IMR-90 (cell line): ENCODE results near the gene BRI3BP. TPM values are rescaled to one million over a fixed set of nuclear protein-coding genes. Genes with fewer than 3 reads are reported as not detected.

Experiments used
- ATAC-seq: fragments of 200-7000 bp; cut with Tn5 transposase; 2 replicates; pipeline ENCODE4 v1.9.1; 2020; ENCODE audit warnings: low read depth, mild to moderate bottlenecking, moderate library complexity
- BruUV-seq: library from RNA; stranded (reverse); fragments of 400-500 nt; replicated peaks from 2 replicates; lab custom pipeline; 2021; lab: Mats Ljungman, UMichigan
- CTCF ChIA-PET: fragments of 300-600 bp; formaldehyde crosslinking; extraction: SDS; loops from one replicate; lab custom pipeline; 2021; ENCODE audit warnings: antibody characterized with exemption; lab: Yijun Ruan, JAX
- POLR2A ChIA-PET: fragments of 300-600 bp; sonication (Branson Sonifier 250); formaldehyde crosslinking; loops from one replicate; lab custom pipeline; 2022; ENCODE audit warnings: antibody characterized with exemption; ENCODE audit not compliant: unreplicated experiment; lab: Charles Lee
- DNase-seq: peaks from one replicate; pipeline ENCODE4 v3.0.0; 2013
- H2AFZ ChIP-seq: replicated peaks from 2 replicates; pipeline ENCODE3; 2013; ENCODE audit warnings: low read length, mild to moderate bottlenecking; ENCODE audit not compliant: poor library complexity
- H2AK5ac ChIP-seq: 2 replicates; pipeline ENCODE4 v1.6.1; 2013; ENCODE audit warnings: low read depth, low read length, inconsistent platforms
- H2AK9ac ChIP-seq: replicated peaks from 2 replicates; pipeline ENCODE3; 2013; ENCODE audit warnings: mild to moderate bottlenecking, low read depth, low read length, moderate library complexity; ENCODE audit not compliant: poor library complexity
- H2BK120ac ChIP-seq: 2 replicates; pipeline ENCODE4 v1.6.1; 2013; ENCODE audit warnings: low read depth, low read length, inconsistent platforms
- H2BK15ac ChIP-seq: 3 replicates; pipeline ENCODE4 v1.6.1; 2013; ENCODE audit warnings: low read depth, low read length, inconsistent platforms
- H2BK20ac ChIP-seq: 2 replicates; pipeline ENCODE4 v1.6.1; 2013; ENCODE audit warnings: low read depth, mild to moderate bottlenecking, inconsistent platforms, low read length, moderate library complexity
- H2BK5ac ChIP-seq: 2 replicates; pipeline ENCODE4 v1.6.1; 2013; ENCODE audit warnings: mild to moderate bottlenecking, low read depth, low read length, inconsistent platforms; ENCODE audit not compliant: poor library complexity, severe bottlenecking
- H3K14ac ChIP-seq: replicated peaks from 2 replicates; pipeline ENCODE4 v1.6.1; 2013; ENCODE audit warnings: low read depth, low read length, inconsistent platforms
- H3K18ac ChIP-seq: 2 replicates; pipeline ENCODE4 v1.6.1; 2013; ENCODE audit warnings: low read depth, low read length, control low read depth
- H3K23ac ChIP-seq: 2 replicates; pipeline ENCODE4 v1.6.1; 2013; ENCODE audit warnings: low read depth, low read length, inconsistent platforms
- H3K27ac ChIP-seq: 2 replicates; pipeline ENCODE4 v1.5.1; 2013; ENCODE audit warnings: mild to moderate bottlenecking, control low read depth, low read length; ENCODE audit not compliant: insufficient read depth
- H3K27me3 ChIP-seq: 2 replicates; pipeline ENCODE4 v1.6.1; 2013; ENCODE audit warnings: low read length; ENCODE audit not compliant: control insufficient read depth, insufficient read depth
- H3K36me3 ChIP-seq: 2 replicates; pipeline ENCODE4 v1.6.1; 2013; ENCODE audit warnings: low read length, mixed read lengths; ENCODE audit not compliant: control insufficient read depth, insufficient read depth
- H3K4ac ChIP-seq: 2 replicates; pipeline ENCODE4 v1.6.1; 2013; ENCODE audit warnings: low read depth, low read length, inconsistent platforms
- H3K4me1 ChIP-seq: 2 replicates; pipeline ENCODE4 v1.6.1; 2013; ENCODE audit warnings: low read length, mixed read lengths; ENCODE audit not compliant: control insufficient read depth, insufficient read depth
- H3K4me2 ChIP-seq: 2 replicates; pipeline ENCODE4 v1.6.1; 2013; ENCODE audit warnings: low read depth, mild to moderate bottlenecking, control low read depth, low read length, moderate library complexity
- H3K4me3 ChIP-seq: 2 replicates; pipeline ENCODE4 v1.5.1; 2013; ENCODE audit warnings: low read depth, mild to moderate bottlenecking, control low read depth, low read length, moderate library complexity; ENCODE audit not compliant: insufficient read depth
- H3K56ac ChIP-seq: 2 replicates; pipeline ENCODE4 v1.6.1; 2013; ENCODE audit warnings: low read length, inconsistent platforms; ENCODE audit not compliant: insufficient read depth; ENCODE audit errors: extremely low read depth
- H3K79me1 ChIP-seq, 2 experiments: 2 replicates each; pipeline ENCODE4 v1.6.1; 2013; ENCODE audit warnings: low read length in 2 of 2, inconsistent platforms in 1 of 2, low read depth in 1 of 2
- H3K9ac ChIP-seq: 2 replicates; pipeline ENCODE4 v1.6.1; 2013; ENCODE audit warnings: low read depth, low read length, control low read depth
- H3K9me1 ChIP-seq: 2 replicates; pipeline ENCODE4 v1.6.1; 2013; ENCODE audit warnings: low read length, inconsistent platforms; ENCODE audit not compliant: insufficient read depth
- H3K9me3 ChIP-seq: 2 replicates; pipeline ENCODE4 v1.6.1; 2013; ENCODE audit warnings: low read length; ENCODE audit not compliant: control insufficient read depth, insufficient read depth
- H4K20me1 ChIP-seq: 2 replicates; pipeline ENCODE4 v1.6.1; 2013; ENCODE audit warnings: low read length, inconsistent platforms; ENCODE audit not compliant: insufficient read depth
- H4K5ac ChIP-seq: 2 replicates; pipeline ENCODE4 v1.6.1; 2013; ENCODE audit warnings: mild to moderate bottlenecking, low read depth, low read length, control low read depth
- H4K8ac ChIP-seq, 2 experiments: 2 replicates each; pipeline ENCODE4 v1.6.1; 2013; ENCODE audit warnings: low read depth in 2 of 2, low read length in 2 of 2, control low read depth in 1 of 2, inconsistent platforms in 1 of 2
- H4K91ac ChIP-seq: 2 replicates; pipeline ENCODE4 v1.6.1; 2013; ENCODE audit warnings: low read depth, low read length, inconsistent platforms; ENCODE audit not compliant: insufficient read depth
- BHLHE40 ChIP-seq: fragments of 150-350 bp; IDR thresholded peaks from 2 replicates; pipeline ENCODE4 v1.6.1; 2016; ENCODE audit warnings: mild to moderate bottlenecking, low read depth, low read length
- CEBPB ChIP-seq: IDR thresholded peaks from 2 replicates; pipeline ENCODE4 v1.6.1; 2012; ENCODE audit warnings: low read depth, low read length, improper control_type of control experiment
- CHD1 ChIP-seq: IDR thresholded peaks from 2 replicates; pipeline ENCODE4 v1.6.1; 2012; ENCODE audit warnings: low read depth, low read length, improper control_type of control experiment
- CTCF ChIP-seq: conservative IDR thresholded peaks from 2 replicates; pipeline ENCODE4 v1.5.1; 2012; ENCODE audit warnings: mild to moderate bottlenecking, low read depth, low read length, improper control_type of control experiment
- ELK1 ChIP-seq: fragments of 150-350 bp; IDR thresholded peaks from 2 replicates; pipeline ENCODE4 v1.6.1; 2016; ENCODE audit warnings: low read depth, mild to moderate bottlenecking, low read length, moderate library complexity, borderline replicate concordance
- FOS ChIP-seq: fragments of 150-350 bp; IDR thresholded peaks from 2 replicates; pipeline ENCODE4 v1.6.1; 2016; ENCODE audit warnings: low read depth, low read length
- MAFK ChIP-seq: IDR thresholded peaks from 2 replicates; pipeline ENCODE4 v1.6.1; 2012; ENCODE audit warnings: low read depth, low read length, improper control_type of control experiment
- MAZ ChIP-seq: IDR thresholded peaks from 2 replicates; pipeline ENCODE4 v1.6.1; 2012; ENCODE audit warnings: low read depth, mild to moderate bottlenecking, low read length, improper control_type of control experiment, moderate library complexity, borderline replicate concordance
- MXI1 ChIP-seq: IDR thresholded peaks from 2 replicates; pipeline ENCODE4 v1.6.1; 2012; ENCODE audit warnings: low read depth, mild to moderate bottlenecking, low read length, moderate library complexity, borderline replicate concordance
- NFE2L2 ChIP-seq: fragments of 150-350 bp; IDR thresholded peaks from 2 replicates; pipeline ENCODE4 v1.6.1; 2016; ENCODE audit warnings: low read depth, mild to moderate bottlenecking, low read length
- POLR2A ChIP-seq: IDR thresholded peaks from 2 replicates; pipeline ENCODE4 v1.6.1; 2012; ENCODE audit warnings: mild to moderate bottlenecking, low read depth, low read length
- RAD21 ChIP-seq: IDR thresholded peaks from 2 replicates; pipeline ENCODE4 v1.6.1; 2012; ENCODE audit warnings: low read length, improper control_type of control experiment
- RCOR1 ChIP-seq: IDR thresholded peaks from 2 replicates; pipeline ENCODE4 v1.6.1; 2012; ENCODE audit warnings: mild to moderate bottlenecking, low read length, improper control_type of control experiment; ENCODE audit not compliant: insufficient replicate concordance
- RFX5 ChIP-seq: IDR thresholded peaks from 2 replicates; pipeline ENCODE4 v1.8.0; 2012; ENCODE audit warnings: low read depth, mild to moderate bottlenecking, low read length, moderate library complexity
- SMC3 ChIP-seq: fragments of 150-350 bp; IDR thresholded peaks from 2 replicates; pipeline ENCODE4 v1.6.1; 2016; ENCODE audit warnings: low read depth, mild to moderate bottlenecking, antibody characterized with exemption, low read length, moderate library complexity
- USF2 ChIP-seq: fragments of 150-350 bp; IDR thresholded peaks from 2 replicates; pipeline ENCODE4 v1.6.1; 2017; ENCODE audit warnings: mild to moderate bottlenecking, antibody characterized with exemption, low read length, low read depth
- WGBS, 2 experiments: methylation state at CpG; one replicate each; pipeline versions ENCODE4 v1.1.5 to v1.1.7; 2013; ENCODE audit warnings: missing lambda C conversion rate in 2 of 2; ENCODE audit not compliant: insufficient read length in 1 of 2; ENCODE audit errors: extremely low coverage in 2 of 2; 5-methylcytosine and 5-hydroxymethylcytosine counted together
- dilution Hi-C: fragments of 300-500 bp; cut with HindIII; formaldehyde crosslinking; loops from one replicate; pipeline ENCODE4 v1.14.3; 2018; ENCODE audit warnings: low sequenced_read_pairs; ENCODE audit not compliant: unreplicated experiment
- in situ Hi-C: fragments of 300-500 bp; cut with MboI; formaldehyde crosslinking; loops from 3 replicates; pipeline ENCODE4 v1.14.3; 2019; ENCODE audit warnings: low sequenced_read_pairs, inconsistent platforms, mixed read lengths
- intact Hi-C: fragments of 100-400 bp; cut with micrococcal nuclease; formaldehyde crosslinking; loops from 2 replicates; pipeline ENCODE4 v1.10.0; 2022
- polyA plus RNA-seq, 3 experiments: library from polyadenylated mRNA; depleted of rRNA; stranded (reverse); fragments of >200 nt; gene quantifications; 2 replicates each; pipeline ENCODE4 v1.2.3, GENCODE V29; 2012; ENCODE audit warnings: low replicate concordance in 1 of 3
- total RNA-seq: library from RNA; depleted of rRNA; stranded (reverse); fragments of >200 nt; gene quantifications from 2 replicates; pipeline ENCODE4 v1.2.3, GENCODE V29; 2012

The BRI3BP gene
- total and polyA plus RNA-seq, 2 of the 4 experiments (the other 2 are of a cell fraction): 2.5 to 2.8 TPM

- ATAC-seq: no peak
- Histone ChIP-seq H3K14ac (no peak overlapping the region), H4K8ac (no peak overlapping the region), H3K4me1 (no peaks in the 10 kb centered on the region), H3K18ac (no peak overlapping the region), H3K36me3 (peaks cover 2% of the 10 kb centered on the region; the same call in 1 of the 2 replicates), H3K27ac (no peak overlapping the region), H3K56ac (no peak overlapping the region), H2AFZ (no peak overlapping the region), H3K23ac (no peak overlapping the region), H3K27me3 (no peaks in the 10 kb centered on the region), H4K91ac (no peak overlapping the region), H2BK20ac (no peak overlapping the region), H2BK120ac (no peak overlapping the region), H4K20me1 (no peaks in the 10 kb centered on the region), H2AK5ac (no peak overlapping the region), H2BK15ac (no peak overlapping the region), H2AK9ac (no peak overlapping the region), H3K79me1 (no peaks in the 10 kb centered on the region), H3K9me1 (peaks cover 3% of the 10 kb centered on the region; the same call in 1 of the 2 replicates), H3K9me3 (peaks cover 2% of the 10 kb centered on the region; the same call in 1 of the 2 replicates), H4K5ac (no peak overlapping the region), H3K4me2 (no peak overlapping the region), H3K4me3 (no peak overlapping the region), H2BK5ac (no peak overlapping the region), H3K4ac (no peak overlapping the region), H3K9ac (no peak overlapping the region)
- dilution Hi-C loops: no loop called here
- ChIA-PET POLR2A (no interaction called here), CTCF (no interaction called here)
- in situ Hi-C loops: no loop called here
- TF ChIP-seq MAFK (no peak), MAZ (no peak), CTCF (no peak), RAD21 (no peak), NFE2L2 (no peak), USF2 (no peak), SMC3 (no peak), FOS (no peak), POLR2A (no peak), CHD1 (no peak), BHLHE40 (no peak), RCOR1 (no peak), RFX5 (no peak), CEBPB (no peak), ELK1 (no peak), MXI1 (no peak)
- intact Hi-C loops: no loop called here
- DNase-seq: no peak
- whole genome bisulfite sequencing, 2 experiments: no CpG with 5 or more reads among the region's 2 CpGs
- no TSS peak for BruUV-seq
Measured at GRCh38 chr12:125023065-125023464, 29.6 kb downstream of the BRI3BP start.
